SK-N-SH (cell line): ENCODE measurements around the gene TYW1B. TPM values are rescaled to one million over a fixed set of nuclear protein-coding genes. Genes with fewer than 3 reads are reported as not detected.
"Not testable (repeated sequence)": the region's sequence is repeated elsewhere in the genome, so short reads cannot be mapped to it uniquely, and the experiment has no call there.

Source experiments
- CTCF ChIA-PET: fragments of 300-600, 350-600 bp; formaldehyde crosslinking; extraction: SDS; loops from one replicate; lab custom pipeline; 2021; lab: Yijun Ruan, JAX
- POLR2A ChIA-PET: fragments of 350-600 bp; sonication (Branson Sonifier 250); formaldehyde crosslinking; extraction: SDS; loops from one replicate; lab custom pipeline; 2020; ENCODE audit warnings: antibody characterized with exemption, inconsistent platforms; lab: Yijun Ruan, JAX
- DNase-seq: peaks from one replicate; pipeline ENCODE4 v3.0.0; 2012
- H2AFZ ChIP-seq: fragments of 200-600 bp; sonication (generic); 2 replicates; pipeline ENCODE4 v1.8.1; 2016; ENCODE audit warnings: antibody characterized with exemption, mild to moderate bottlenecking, low read depth
- H3F3A ChIP-seq: fragments of 200-600 bp; sonication (generic); replicated peaks from 2 replicates; pipeline ENCODE3; 2016; ENCODE audit warnings: antibody characterized with exemption, mild to moderate bottlenecking; ENCODE audit not compliant: insufficient read depth
- H3K27ac ChIP-seq, 2 experiments: fragments of 200-500 bp in 1 of 2; fragments of 200-600 bp in 1 of 2; sonication (Bioruptor generic) in 1 of 2; sonication (generic), shearing (Covaris generic) in 1 of 2; 2 replicates each; pipeline versions ENCODE4 v1.5.1 to v1.6.1; 2014 to 2016; ENCODE audit warnings: low read depth in 2 of 2, inconsistent platforms in 1 of 2, low read length in 1 of 2, mild to moderate bottlenecking in 1 of 2, mixed read lengths in 1 of 2
- H3K27me3 ChIP-seq: fragments of 200-600 bp; sonication (generic), shearing (Covaris generic); 2 replicates; pipeline ENCODE4 v1.6.1; 2016; ENCODE audit warnings: mixed run types; ENCODE audit not compliant: insufficient read depth
- H3K36me3 ChIP-seq, 2 experiments: fragments of 200-500 bp in 1 of 2; fragments of 200-600 bp in 1 of 2; sonication (Bioruptor generic) in 1 of 2; sonication (generic) in 1 of 2; replicated peaks in 1 of 2; 2 replicates each; pipeline versions ENCODE3 to v1.5.1; 2014 to 2016; ENCODE audit warnings: low read length in 1 of 2, mild to moderate bottlenecking in 1 of 2; ENCODE audit not compliant: insufficient read depth in 2 of 2, control insufficient read depth in 1 of 2
- H3K4me1 ChIP-seq, 2 experiments: fragments of 200-500 bp in 1 of 2; fragments of 200-600 bp in 1 of 2; sonication (Bioruptor generic) in 1 of 2; sonication (generic), shearing (Covaris generic) in 1 of 2; 2 replicates each; pipeline versions ENCODE4 v1.5.1 to v1.6.1; 2014 to 2016; ENCODE audit warnings: low read depth in 1 of 2, low read length in 1 of 2, mixed run types in 1 of 2; ENCODE audit not compliant: insufficient read depth in 2 of 2, control insufficient read depth in 1 of 2
- H3K4me2 ChIP-seq: fragments of 200-600 bp; sonication (generic), shearing (Covaris generic); 2 replicates; pipeline ENCODE4 v1.6.1; 2017; ENCODE audit warnings: mixed run types
- H3K4me3 ChIP-seq, 2 experiments: fragments of 200-500 bp in 1 of 2; fragments of 200-600 bp in 1 of 2; sonication (Bioruptor generic) in 1 of 2; sonication (generic), shearing (Covaris generic) in 1 of 2; 2 replicates each; pipeline versions ENCODE4 v1.5.1 to v1.8.1; 2014 to 2016; ENCODE audit warnings: low read depth in 2 of 2, inconsistent platforms in 1 of 2, low read length in 1 of 2, mild to moderate bottlenecking in 1 of 2, mixed read lengths in 1 of 2, moderate library complexity in 1 of 2
- H3K79me2 ChIP-seq: fragments of 200-600 bp; sonication (generic); 2 replicates; pipeline ENCODE4 v1.8.1; 2017; ENCODE audit warnings: mild to moderate bottlenecking; ENCODE audit not compliant: insufficient read depth
- H3K9ac ChIP-seq: fragments of 200-600 bp; sonication (generic); 2 replicates; pipeline ENCODE4 v1.6.1; 2017; ENCODE audit warnings: mixed run types
- H3K9me2 ChIP-seq: fragments of 200-600 bp; sonication (generic); 2 replicates; pipeline ENCODE4 v1.6.1; 2017; ENCODE audit warnings: mixed run types
- H3K9me3 ChIP-seq: fragments of 200-600 bp; sonication (generic); 2 replicates; pipeline ENCODE4 v1.6.1; 2017; ENCODE audit warnings: mixed run types, mild to moderate bottlenecking, moderate library complexity
- H4K20me1 ChIP-seq: fragments of 200-600 bp; sonication (generic); 2 replicates; pipeline ENCODE4 v1.6.1; 2017; ENCODE audit warnings: mild to moderate bottlenecking, mixed run types; ENCODE audit not compliant: insufficient read depth
- EP300 ChIP-seq, 2 experiments: IDR thresholded peaks; 2 replicates each; pipeline versions ENCODE4 v1.4.0 to v1.6.1; 2012; ENCODE audit warnings: borderline replicate concordance in 1 of 2, low read depth in 1 of 2, low read length in 1 of 2
- FOXM1 ChIP-seq: IDR thresholded peaks from 2 replicates; pipeline ENCODE4 v1.4.0; 2012; ENCODE audit warnings: low read depth, mild to moderate bottlenecking
- GABPA ChIP-seq: IDR thresholded peaks from 2 replicates; pipeline ENCODE4 v1.4.0; 2012; ENCODE audit warnings: low read depth, mild to moderate bottlenecking
- GATA2 ChIP-seq: sonication (generic); formaldehyde crosslinking; IDR thresholded peaks from 2 replicates; pipeline ENCODE4 v1.5.0; 2020; ENCODE audit warnings: mild to moderate bottlenecking, missing genetic modification reagents
- NFIC ChIP-seq: IDR thresholded peaks from 2 replicates; pipeline ENCODE4 v1.4.0; 2012; ENCODE audit warnings: borderline replicate concordance
- POLR2AphosphoS5 ChIP-seq: IDR thresholded peaks from 2 replicates; pipeline ENCODE4 v1.6.1; 2012; ENCODE audit warnings: low read depth, low read length
- RCOR1 ChIP-seq: fragments of 150-350 bp; IDR thresholded peaks from 2 replicates; pipeline ENCODE4 v1.6.1; 2017; ENCODE audit warnings: antibody characterized with exemption, low read length
- SIN3A ChIP-seq: IDR thresholded peaks from 2 replicates; pipeline ENCODE4 v1.6.1; 2012; ENCODE audit warnings: low read depth, mild to moderate bottlenecking, low read length, moderate library complexity, borderline replicate concordance
- TCF12 ChIP-seq: IDR thresholded peaks from 2 replicates; pipeline ENCODE4 v1.4.0; 2012
- TEAD4 ChIP-seq: IDR thresholded peaks from 2 replicates; pipeline ENCODE4 v1.4.0; 2012; ENCODE audit warnings: mild to moderate bottlenecking, borderline replicate concordance; ENCODE audit not compliant: insufficient read depth
- WGBS: methylation state at CpG from one replicate; pipeline ENCODE4 v1.1.6; 2017; ENCODE audit warnings: low lambda C conversion rate; 5-methylcytosine and 5-hydroxymethylcytosine counted together
- polyA plus RNA-seq, 3 experiments: library from polyadenylated mRNA; depleted of rRNA; stranded (reverse); fragments of >200 nt; gene quantifications; 2 replicates each; pipeline ENCODE4 v1.2.3, GENCODE V29; 2012
- TF ChIP-seq, protein P1 (sequence below): IDR thresholded peaks from 2 replicates; pipeline ENCODE4 v1.4.0; 2012; ENCODE audit warnings: low read depth, borderline replicate concordance
- TF ChIP-seq, protein P2 (sequence below): IDR thresholded peaks from 2 replicates; pipeline ENCODE4 v1.4.0; 2012; ENCODE audit warnings: low read depth, borderline replicate concordance
- TF ChIP-seq, protein P3 (sequence below): IDR thresholded peaks from 2 replicates; pipeline ENCODE4 v1.6.1; 2012; ENCODE audit warnings: mild to moderate bottlenecking, low read depth, low read length, moderate library complexity
- TF ChIP-seq, protein P4 (sequence below): IDR thresholded peaks from 2 replicates; pipeline ENCODE4; 2012

TYW1B gene
- polyA plus RNA-seq, 1 of the 3 experiments (the other 2 are of a cell fraction): 1.4 TPM

DNA sequence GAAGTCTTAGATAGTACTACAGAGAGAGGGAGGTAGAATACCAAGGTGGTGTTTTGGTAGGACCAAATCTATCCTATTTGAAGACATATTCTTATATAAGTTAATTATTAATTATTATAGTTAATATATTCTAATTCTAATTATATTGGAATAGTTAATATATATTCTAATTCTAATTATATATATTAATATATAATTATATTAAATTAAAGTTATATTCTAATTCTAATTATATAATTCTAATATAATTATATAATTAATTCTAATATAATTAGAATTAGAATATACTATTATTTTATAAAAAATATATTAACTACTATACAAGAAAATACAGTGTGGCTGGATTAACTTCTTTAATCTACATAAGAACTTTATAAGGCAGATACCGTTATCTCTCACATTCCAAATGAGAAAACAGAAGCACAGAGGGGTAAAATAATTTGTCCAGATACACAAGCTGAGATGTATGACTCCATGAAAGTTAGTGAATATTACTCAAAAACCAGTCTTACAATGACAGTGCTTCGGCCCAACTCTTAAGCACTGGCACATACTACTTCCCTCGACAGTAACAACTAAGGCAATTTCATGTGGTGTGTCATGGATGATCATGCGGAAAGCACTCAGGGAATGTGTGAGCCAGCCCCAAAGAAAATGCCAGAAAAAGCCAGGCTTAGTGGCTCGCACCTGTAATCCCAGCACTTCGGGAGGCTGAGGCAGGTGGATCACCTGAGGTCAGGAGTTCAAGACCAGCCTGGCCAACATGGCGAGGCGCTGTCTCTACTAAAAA, 42.6 kb downstream of the TYW1B start (continued):
- no peak for TF ChIP-seq SIN3A
- TF ChIP-seq, protein P1, sequence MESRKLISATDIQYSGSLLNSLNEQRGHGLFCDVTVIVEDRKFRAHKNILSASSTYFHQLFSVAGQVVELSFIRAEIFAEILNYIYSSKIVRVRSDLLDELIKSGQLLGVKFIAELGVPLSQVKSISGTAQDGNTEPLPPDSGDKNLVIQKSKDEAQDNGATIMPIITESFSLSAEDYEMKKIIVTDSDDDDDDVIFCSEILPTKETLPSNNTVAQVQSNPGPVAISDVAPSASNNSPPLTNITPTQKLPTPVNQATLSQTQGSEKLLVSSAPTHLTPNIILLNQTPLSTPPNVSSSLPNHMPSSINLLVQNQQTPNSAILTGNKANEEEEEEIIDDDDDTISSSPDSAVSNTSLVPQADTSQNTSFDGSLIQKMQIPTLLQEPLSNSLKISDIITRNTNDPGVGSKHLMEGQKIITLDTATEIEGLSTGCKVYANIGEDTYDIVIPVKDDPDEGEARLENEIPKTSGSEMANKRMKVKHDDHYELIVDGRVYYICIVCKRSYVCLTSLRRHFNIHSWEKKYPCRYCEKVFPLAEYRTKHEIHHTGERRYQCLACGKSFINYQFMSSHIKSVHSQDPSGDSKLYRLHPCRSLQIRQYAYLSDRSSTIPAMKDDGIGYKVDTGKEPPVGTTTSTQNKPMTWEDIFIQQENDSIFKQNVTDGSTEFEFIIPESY: no peak
- TF ChIP-seq GABPA: no peak
- TF ChIP-seq RCOR1: no peak
- no peak for TF ChIP-seq POLR2AphosphoS5
- TF ChIP-seq, protein P2, sequence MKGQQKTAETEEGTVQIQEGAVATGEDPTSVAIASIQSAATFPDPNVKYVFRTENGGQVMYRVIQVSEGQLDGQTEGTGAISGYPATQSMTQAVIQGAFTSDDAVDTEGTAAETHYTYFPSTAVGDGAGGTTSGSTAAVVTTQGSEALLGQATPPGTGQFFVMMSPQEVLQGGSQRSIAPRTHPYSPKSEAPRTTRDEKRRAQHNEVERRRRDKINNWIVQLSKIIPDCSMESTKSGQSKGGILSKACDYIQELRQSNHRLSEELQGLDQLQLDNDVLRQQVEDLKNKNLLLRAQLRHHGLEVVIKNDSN: no peak
- TF ChIP-seq, protein P3, sequence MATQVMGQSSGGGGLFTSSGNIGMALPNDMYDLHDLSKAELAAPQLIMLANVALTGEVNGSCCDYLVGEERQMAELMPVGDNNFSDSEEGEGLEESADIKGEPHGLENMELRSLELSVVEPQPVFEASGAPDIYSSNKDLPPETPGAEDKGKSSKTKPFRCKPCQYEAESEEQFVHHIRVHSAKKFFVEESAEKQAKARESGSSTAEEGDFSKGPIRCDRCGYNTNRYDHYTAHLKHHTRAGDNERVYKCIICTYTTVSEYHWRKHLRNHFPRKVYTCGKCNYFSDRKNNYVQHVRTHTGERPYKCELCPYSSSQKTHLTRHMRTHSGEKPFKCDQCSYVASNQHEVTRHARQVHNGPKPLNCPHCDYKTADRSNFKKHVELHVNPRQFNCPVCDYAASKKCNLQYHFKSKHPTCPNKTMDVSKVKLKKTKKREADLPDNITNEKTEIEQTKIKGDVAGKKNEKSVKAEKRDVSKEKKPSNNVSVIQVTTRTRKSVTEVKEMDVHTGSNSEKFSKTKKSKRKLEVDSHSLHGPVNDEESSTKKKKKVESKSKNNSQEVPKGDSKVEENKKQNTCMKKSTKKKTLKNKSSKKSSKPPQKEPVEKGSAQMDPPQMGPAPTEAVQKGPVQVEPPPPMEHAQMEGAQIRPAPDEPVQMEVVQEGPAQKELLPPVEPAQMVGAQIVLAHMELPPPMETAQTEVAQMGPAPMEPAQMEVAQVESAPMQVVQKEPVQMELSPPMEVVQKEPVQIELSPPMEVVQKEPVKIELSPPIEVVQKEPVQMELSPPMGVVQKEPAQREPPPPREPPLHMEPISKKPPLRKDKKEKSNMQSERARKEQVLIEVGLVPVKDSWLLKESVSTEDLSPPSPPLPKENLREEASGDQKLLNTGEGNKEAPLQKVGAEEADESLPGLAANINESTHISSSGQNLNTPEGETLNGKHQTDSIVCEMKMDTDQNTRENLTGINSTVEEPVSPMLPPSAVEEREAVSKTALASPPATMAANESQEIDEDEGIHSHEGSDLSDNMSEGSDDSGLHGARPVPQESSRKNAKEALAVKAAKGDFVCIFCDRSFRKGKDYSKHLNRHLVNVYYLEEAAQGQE: no peak
- TF ChIP-seq FOXM1: no peak
- no peak for TF ChIP-seq TCF12
- no peak for TF ChIP-seq TEAD4

DNA sequence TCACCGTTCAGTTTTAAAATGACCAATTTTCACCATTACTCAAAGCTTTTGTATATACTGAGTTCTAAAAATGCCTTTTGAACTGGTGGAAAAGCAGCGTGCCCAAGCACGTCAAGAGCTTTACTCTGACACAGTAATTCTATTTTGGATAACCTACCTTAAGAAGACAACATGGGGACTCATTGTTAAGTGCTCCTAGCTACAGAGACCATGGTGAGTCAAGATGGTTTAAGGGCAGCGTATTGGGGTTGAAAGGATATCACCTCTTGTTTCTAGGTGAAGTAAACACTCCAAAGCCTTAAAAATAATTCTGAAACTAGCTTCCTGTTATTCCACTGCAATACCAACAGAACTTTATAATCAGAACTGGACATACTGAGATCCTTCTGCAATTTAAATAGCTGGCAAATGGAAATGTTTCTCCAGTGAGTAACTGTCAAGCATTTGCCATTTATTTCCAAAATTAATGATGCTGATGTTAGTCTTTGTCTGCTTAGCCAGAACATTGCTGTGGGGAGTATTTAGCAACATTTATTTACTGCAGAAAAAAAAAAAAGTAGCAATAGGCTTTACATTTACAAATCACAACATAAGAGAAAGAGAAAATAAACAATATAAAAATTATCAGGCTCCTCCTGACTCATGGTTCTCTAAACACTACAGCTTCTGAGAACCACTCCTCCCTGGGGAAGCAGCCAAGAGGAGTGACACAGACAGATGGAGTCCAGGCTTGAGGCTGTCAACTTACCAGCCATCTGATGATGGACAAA, 44.2 kb downstream of the TYW1B start:
- TF ChIP-seq NFIC: peak; percentile 34; the same call in 1 of the 2 replicates
- TF ChIP-seq GATA2: 0 out of 2 replicates have a peak, but pooled peaks have one; percentile 18
- 0 out of 2 replicates have a peak, but pooled peaks have one; percentile 14 for TF ChIP-seq POLR2AphosphoS5
- peak; percentile 76 for TF ChIP-seq TCF12
- TF ChIP-seq, protein P4, sequence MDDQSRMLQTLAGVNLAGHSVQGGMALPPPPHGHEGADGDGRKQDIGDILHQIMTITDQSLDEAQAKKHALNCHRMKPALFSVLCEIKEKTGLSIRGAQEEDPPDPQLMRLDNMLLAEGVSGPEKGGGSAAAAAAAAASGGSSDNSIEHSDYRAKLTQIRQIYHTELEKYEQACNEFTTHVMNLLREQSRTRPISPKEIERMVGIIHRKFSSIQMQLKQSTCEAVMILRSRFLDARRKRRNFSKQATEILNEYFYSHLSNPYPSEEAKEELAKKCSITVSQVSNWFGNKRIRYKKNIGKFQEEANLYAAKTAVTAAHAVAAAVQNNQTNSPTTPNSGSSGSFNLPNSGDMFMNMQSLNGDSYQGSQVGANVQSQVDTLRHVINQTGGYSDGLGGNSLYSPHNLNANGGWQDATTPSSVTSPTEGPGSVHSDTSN: peak; percentile 91
- peak in 1 of 2 experiments; percentile 63; a peak in 2 of 4 replicates for TF ChIP-seq EP300 (IDR thresholded peaks at IDR 0.05; ENCODE audit: borderline replicate concordance in 1 of 2, low read depth in 1 of 2, low read length in 1 of 2)
- H4K20me1 ChIP-seq, H3K4me3 ChIP-seq, H3K9me2 ChIP-seq, H3K79me2 ChIP-seq, H3K36me3 ChIP-seq, POLR2A ChIA-PET, H3K9me3 ChIP-seq, H3K27me3 ChIP-seq, H2AFZ ChIP-seq, H3F3A ChIP-seq, CTCF ChIA-PET, H3K4me1 ChIP-seq: not testable (repeated sequence)
- peak; percentile 25 for DNase-seq
- H3K27ac ChIP-seq: peak overlapping the region; percentile 11 to 70; a peak in 3 of 4 replicates
- peak overlapping the region; percentile 26; the same call in 1 of the 2 replicates for H3K4me2 ChIP-seq
- WGBS: 68% methylated on average over 4 of the region's 4 CpGs
- peak overlapping the region; percentile 26; the same call in 1 of the 2 replicates for H3K9ac ChIP-seq
